B cell (primary cell): ENCODE data around the gene EXOC1. TPM values are rescaled to one million over a fixed set of nuclear protein-coding genes. Genes with fewer than 3 reads are reported as not detected.

Experiments
- ATAC-seq: fragments of 200-7000 bp; cut with Tn5 transposase; one replicate; pipeline ENCODE4 v1.10.0; 2021; ENCODE audit warnings: low read depth, mild to moderate bottlenecking, moderate number of reproducible peaks, moderate library complexity
- CTCF ChIA-PET: fragments of 350-600 bp; sonication (Branson Sonifier 250); formaldehyde crosslinking; loops from one replicate; lab custom pipeline; 2021; ENCODE audit warnings: antibody characterized with exemption, inconsistent platforms; lab: Charles Lee
- POLR2A ChIA-PET: fragments of 350-600 bp; sonication (Branson Sonifier 250); formaldehyde crosslinking; loops from one replicate; lab custom pipeline; 2021; ENCODE audit warnings: antibody characterized with exemption; lab: Charles Lee
- DNase-seq: peaks from one replicate; pipeline ENCODE4 v3.0.0; 2013
- H2AFZ ChIP-seq: 2 replicates; pipeline ENCODE4 v1.6.1; 2012; ENCODE audit warnings: mild to moderate bottlenecking, low read depth, low read length; ENCODE audit not compliant: insufficient read depth, poor library complexity, severe bottlenecking
- H3K27ac ChIP-seq, 2 donors: 1 replicate in 1 of 2; 2 replicates in 1 of 2; pipeline ENCODE4 v1.5.1; 2012 to 2013; ENCODE audit warnings: low read length in 2 of 2, mild to moderate bottlenecking in 2 of 2, moderate library complexity in 1 of 2
- H3K27me3 ChIP-seq, 4 experiments: fragments of 200-600 bp in 1 of 4; sonication (generic) in 1 of 4; replicated peaks in 1 of 4; 1 replicate in 2 of 4; 2 replicates in 2 of 4; pipeline versions ENCODE4 v1.6.1 to v1.7.0; 2013 to 2016; ENCODE audit warnings: low read length in 3 of 4, mild to moderate bottlenecking in 2 of 4, mixed read lengths in 1 of 4, moderate library complexity in 1 of 4; ENCODE audit not compliant: insufficient read depth in 4 of 4, control insufficient read depth in 3 of 4; ENCODE audit errors: control extremely low read depth in 1 of 4
- H3K36me3 ChIP-seq, 2 experiments: replicated peaks in 1 of 2; 1 replicate in 1 of 2; 2 replicates in 1 of 2; pipeline versions ENCODE4 v1.6.1 to v1.7.1; 2013; ENCODE audit warnings: low read length in 1 of 2; ENCODE audit not compliant: insufficient read depth in 2 of 2, control insufficient read depth in 1 of 2; ENCODE audit errors: control extremely low read depth in 1 of 2, extremely low read depth in 1 of 2
- H3K4me1 ChIP-seq, 2 donors: fragments of 200-600 bp in 1 of 2; sonication (generic) in 1 of 2; 1 replicate in 1 of 2; 2 replicates in 1 of 2; pipeline versions ENCODE4 v1.5.1 to v1.6.1; 2013 to 2017; ENCODE audit warnings: low read length in 2 of 2; ENCODE audit not compliant: control insufficient read depth in 2 of 2, insufficient read depth in 2 of 2
- H3K4me2 ChIP-seq: replicated peaks from 2 replicates; pipeline ENCODE3; 2012; ENCODE audit warnings: mild to moderate bottlenecking, low read depth, low read length; ENCODE audit not compliant: poor library complexity, severe bottlenecking
- H3K4me3 ChIP-seq, 5 experiments: fragments of 200-600 bp in 1 of 5; sonication (generic) in 1 of 5; 1 replicate in 3 of 5; 2 replicates in 2 of 5; pipeline versions ENCODE4 v1.5.1 to v1.7.0; 2011 to 2016; ENCODE audit warnings: low read length in 4 of 5, mild to moderate bottlenecking in 4 of 5, low read depth in 2 of 5, control low read depth in 1 of 5, moderate library complexity in 1 of 5; ENCODE audit not compliant: insufficient read depth in 1 of 5; ENCODE audit errors: control extremely low read depth in 1 of 5, extremely low read depth in 1 of 5
- H3K79me2 ChIP-seq: fragments of 200-600 bp; sonication (generic); one replicate; pipeline ENCODE4 v1.6.0; 2016; ENCODE audit warnings: low read length; ENCODE audit not compliant: control insufficient read depth, insufficient read depth
- H3K9ac ChIP-seq: fragments of 200-600 bp; sonication (generic); 2 replicates; pipeline ENCODE4 v1.6.1; 2017; ENCODE audit warnings: mild to moderate bottlenecking, low read length, moderate library complexity
- H3K9me3 ChIP-seq, 3 donors: one replicate each; pipeline versions ENCODE4 v1.6.1 to v1.7.1; 2013; ENCODE audit warnings: low read length in 2 of 3; ENCODE audit not compliant: control insufficient read depth in 2 of 3, insufficient read depth in 1 of 3; ENCODE audit errors: control extremely low read depth in 1 of 3
- H4K20me1 ChIP-seq: 2 replicates; pipeline ENCODE4 v1.6.0; 2012; ENCODE audit warnings: mild to moderate bottlenecking, low read length; ENCODE audit not compliant: insufficient read depth, control insufficient read depth, poor library complexity, severe bottlenecking
- H3K27ac Mint-ChIP-seq: one replicate; pipeline ENCODE4 v1.8.0; 2021; ENCODE audit warnings: mixed read lengths
- H3K27me3 Mint-ChIP-seq: one replicate; pipeline ENCODE4 v1.8.0; 2021; ENCODE audit warnings: mixed read lengths
- H3K4me1 Mint-ChIP-seq: one replicate; pipeline ENCODE4 v1.8.0; 2021; ENCODE audit warnings: mixed read lengths
- H3K4me3 Mint-ChIP-seq: one replicate; pipeline ENCODE4 v1.8.0; 2021; ENCODE audit warnings: mixed read lengths
- H3K9me3 Mint-ChIP-seq: one replicate; pipeline ENCODE4 v1.8.0; 2022; ENCODE audit warnings: mixed read lengths; ENCODE audit not compliant: insufficient read depth
- CTCF ChIP-seq: fragments of 200-600 bp; IDR thresholded peaks from one replicate; pipeline ENCODE4 v1.8.0; 2022; ENCODE audit warnings: antibody characterized with exemption, mild to moderate bottlenecking
- EZH2 ChIP-seq: IDR thresholded peaks from 2 replicates; pipeline ENCODE4 v1.6.1; 2012; ENCODE audit warnings: borderline replicate concordance, low read depth, mild to moderate bottlenecking, moderate library complexity, low read length; ENCODE audit not compliant: insufficient read depth, poor library complexity, severe bottlenecking
- WGBS: methylation state at CpG from one replicate; pipeline ENCODE4 v1.1.5; 2013; ENCODE audit warnings: missing lambda C conversion rate; ENCODE audit not compliant: insufficient coverage; 5-methylcytosine and 5-hydroxymethylcytosine counted together
- intact Hi-C: fragments of 100-400 bp; cut with micrococcal nuclease; formaldehyde crosslinking; loops from one replicate; pipeline ENCODE4 v1.10.0; 2022
- polyA plus RNA-seq: library from polyadenylated mRNA; depleted of rRNA; stranded (reverse); fragments of >200 nt; gene quantifications from 2 replicates; pipeline ENCODE4 v1.2.3, GENCODE V29; 2012
- total RNA-seq, 2 donors: library from RNA; stranded (reverse); fragments of 120-200 nt in 1 of 2; gene quantifications; 1 replicate in 1 of 2; 2 replicates in 1 of 2; pipeline versions ENCODE4 v1.2.3 to v1.2.4, GENCODE V29; 2013 to 2022

Gene EXOC1
- total and polyA plus RNA-seq, 2 donors (not counting 1 experiment from before 2014, with no cell fraction given): 10.0 to 42.5 TPM

DNA sequence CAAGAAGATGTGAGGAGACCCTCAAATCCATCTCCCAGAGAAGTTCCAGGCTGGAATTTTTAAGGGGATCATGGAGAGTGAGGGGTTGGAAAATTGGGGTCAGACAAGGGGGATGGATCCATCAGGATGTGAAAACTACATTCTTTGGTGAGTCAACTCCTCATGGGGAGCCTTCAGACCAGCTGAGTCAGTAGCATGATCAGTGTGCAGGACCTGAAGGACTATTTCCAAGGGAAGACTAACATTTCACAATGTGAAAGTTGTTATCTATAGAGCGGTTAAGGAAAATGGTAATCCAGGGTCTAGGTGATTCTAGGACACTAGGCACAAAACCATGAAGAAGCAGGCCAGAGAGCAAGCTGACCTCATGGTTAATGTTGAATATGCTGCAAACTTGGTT lies 56.7 kb downstream of the EXOC1 start:
- H3K4me3 ChIP-seq: no peak overlapping the region
- intact Hi-C loops: no loop called here
- ChIA-PET POLR2A (no interaction called here), CTCF (no interaction called here)
- no peaks in the 10 kb centered on the region for H3K4me1 ChIP-seq
- DNase-seq (no peak), ATAC-seq (no peak)
- no CpG with 5 or more reads among the region's 1 CpG for WGBS
- Mint-ChIP-seq H3K4me1 (peaks cover 6% of the 10 kb centered on the region), H3K27me3 (no peaks in the 10 kb centered on the region), H3K27ac (no peak overlapping the region), H3K4me3 (no peak overlapping the region), H3K9me3 (no peaks in the 10 kb centered on the region)
- no peaks in the 10 kb centered on the region for H3K36me3 ChIP-seq
- TF ChIP-seq EZH2 (no peak), CTCF (no peak)
- no peak overlapping the region for H3K9ac ChIP-seq
- H3K27ac ChIP-seq: no peak overlapping the region
- H3K79me2 ChIP-seq: no peaks in the 10 kb centered on the region
- no peaks in the 10 kb centered on the region for H4K20me1 ChIP-seq
- H2AFZ ChIP-seq: no peak overlapping the region
- H3K27me3 ChIP-seq: no peaks in the 10 kb centered on the region
- H3K9me3 ChIP-seq: no peaks in the 10 kb centered on the region
- H3K4me2 ChIP-seq: no peak overlapping the region

DNA sequence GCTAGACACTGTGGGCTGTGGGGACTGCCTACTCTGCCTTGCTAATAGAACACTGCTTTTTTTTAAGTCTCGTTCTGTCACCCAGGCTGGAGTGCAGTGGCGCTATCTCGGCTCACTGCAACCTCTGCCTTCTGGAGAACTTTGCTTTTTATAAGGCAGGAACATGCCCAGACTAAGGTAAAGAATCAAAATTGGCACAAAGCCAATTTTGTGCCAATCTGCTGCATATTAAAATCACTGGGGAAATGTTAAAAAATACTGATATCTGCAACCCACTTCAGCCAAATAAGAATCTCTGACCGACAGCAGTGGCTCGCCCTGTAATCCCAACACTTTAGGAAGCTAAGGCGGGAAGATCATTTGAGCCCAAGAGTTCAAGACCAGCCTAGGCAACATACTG lies 58.8 kb downstream of the EXOC1 start:
- Histone ChIP-seq H3K4me3 (no peak overlapping the region), H3K27me3 (no peaks in the 10 kb centered on the region), H3K36me3 (no peaks in the 10 kb centered on the region), H3K4me2 (no peak overlapping the region), H4K20me1 (no peaks in the 10 kb centered on the region), H3K27ac (no peak overlapping the region), H3K9ac (no peak overlapping the region), H3K9me3 (no peaks in the 10 kb centered on the region), H3K4me1 (no peaks in the 10 kb centered on the region), H3K79me2 (no peaks in the 10 kb centered on the region), H2AFZ (no peak overlapping the region)
- intact Hi-C loops: no loop called here
- H3K4me1 Mint-ChIP-seq: peaks cover 2% of the 10 kb centered on the region
- ChIA-PET POLR2A (no interaction called here), CTCF (no interaction called here)
- no peak for ATAC-seq
- no peak for TF ChIP-seq EZH2
- TF ChIP-seq CTCF: no peak
- 96% methylated on average over 3 of the region's 6 CpGs for WGBS
- DNase-seq: no peak
- H3K4me3 Mint-ChIP-seq: no peak overlapping the region
- H3K27ac Mint-ChIP-seq: no peak overlapping the region
- no peaks in the 10 kb centered on the region for H3K27me3 Mint-ChIP-seq
- no peaks in the 10 kb centered on the region for H3K9me3 Mint-ChIP-seq
